GM19043 (cell line): ENCODE results near the gene NFIA.

Experiments
- ATAC-seq: cut with Tn5 transposase; IDR thresholded peaks from one replicate; pipeline ENCODE4 v1.9.1; 2021; ENCODE audit warnings: low read depth; ENCODE audit not compliant: unreplicated experiment

Gene NFIA

DNA sequence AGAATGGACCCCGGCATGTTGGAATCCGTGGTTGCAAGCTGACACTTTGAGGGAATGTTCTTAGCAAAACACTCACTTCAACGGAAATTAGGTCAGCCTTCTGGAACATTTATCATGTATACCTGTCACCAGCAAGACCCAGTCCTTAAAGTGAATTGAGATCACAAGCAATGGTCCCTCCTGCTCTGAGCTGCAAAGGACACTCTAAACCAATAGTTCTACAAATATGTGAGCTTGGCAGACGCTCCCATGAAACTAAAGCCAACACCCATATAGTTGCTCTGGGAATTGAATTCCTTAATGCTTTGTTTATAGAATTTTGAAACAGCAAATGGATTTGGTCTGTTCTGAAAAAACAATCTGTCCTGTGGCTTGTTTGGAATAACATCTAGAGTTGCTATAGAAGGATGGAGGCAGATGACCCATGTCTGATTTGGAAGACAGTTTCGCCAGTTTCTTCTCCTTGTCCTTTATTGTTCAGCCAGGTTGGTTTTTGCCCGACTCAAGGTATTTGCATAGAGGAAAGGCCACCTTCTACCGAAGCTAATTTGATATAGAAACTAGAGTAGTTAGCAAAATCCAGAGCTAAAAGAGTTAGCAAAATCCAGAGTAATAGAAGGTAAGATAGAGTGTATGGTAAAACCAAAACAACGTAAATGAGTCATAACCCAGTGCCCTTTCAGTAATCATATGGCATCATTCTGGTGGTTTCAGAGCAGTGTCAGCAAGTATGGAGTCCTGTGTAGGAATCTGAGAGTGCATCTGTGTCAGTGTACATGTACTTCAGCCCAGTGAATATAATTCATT, 236.2 kb downstream of the NFIA start:
- ATAC-seq, result peak; percentile 98

DNA sequence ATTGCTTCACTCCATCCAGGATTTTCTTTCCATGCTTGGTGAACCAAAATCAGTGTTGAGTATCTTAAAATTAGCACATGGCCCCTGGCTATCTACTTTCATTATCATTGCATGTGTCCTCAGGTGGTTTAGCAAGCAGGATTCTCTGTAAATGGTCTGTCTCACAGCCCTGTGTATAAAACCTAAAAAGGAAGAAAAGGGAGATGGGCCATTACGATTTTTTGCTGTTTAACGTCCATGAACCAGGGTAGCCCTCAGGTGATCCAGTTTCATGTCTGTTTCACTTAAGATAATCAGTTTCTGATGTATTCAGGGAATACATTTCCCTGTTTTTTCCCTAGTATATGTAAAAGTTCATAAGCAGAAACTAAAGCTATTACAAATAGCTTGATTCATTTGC, 238.2 kb downstream of the NFIA start:
- no peak for ATAC-seq

DNA sequence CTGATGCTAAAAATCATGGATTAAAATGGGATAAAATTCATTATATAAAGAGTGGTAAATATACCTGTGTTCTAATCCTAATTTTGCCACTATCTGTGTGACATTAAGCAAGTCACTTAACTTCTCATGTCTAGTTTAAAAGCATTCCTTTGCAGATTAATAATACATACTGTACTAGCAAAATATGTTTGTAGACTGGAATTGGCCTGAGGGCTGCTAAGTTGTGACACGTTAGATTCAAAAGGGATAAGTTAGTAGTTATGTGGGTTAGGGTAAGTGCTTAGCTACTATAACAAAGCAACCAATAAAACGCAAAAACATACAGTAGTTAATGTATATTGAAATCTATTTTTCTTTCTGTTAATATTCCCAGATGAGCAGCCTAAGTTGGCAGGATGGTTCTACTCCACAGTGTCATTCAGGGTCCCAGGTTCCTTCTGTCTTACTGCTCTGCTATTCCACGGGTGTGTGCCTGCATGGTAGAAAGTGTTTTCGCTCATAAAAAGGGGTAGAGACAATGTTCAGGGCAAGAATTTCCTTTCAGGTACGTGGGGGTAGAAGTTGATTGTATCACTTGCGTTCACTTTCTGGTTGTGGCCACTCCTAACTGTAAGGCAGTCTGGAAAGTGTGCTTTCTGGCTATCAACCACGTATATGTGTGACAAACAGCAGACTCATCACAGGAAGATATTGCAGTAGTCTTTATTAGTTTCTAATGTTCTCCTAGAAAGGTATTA, 239.8 kb downstream of the NFIA start:
- no peak for ATAC-seq

DNA sequence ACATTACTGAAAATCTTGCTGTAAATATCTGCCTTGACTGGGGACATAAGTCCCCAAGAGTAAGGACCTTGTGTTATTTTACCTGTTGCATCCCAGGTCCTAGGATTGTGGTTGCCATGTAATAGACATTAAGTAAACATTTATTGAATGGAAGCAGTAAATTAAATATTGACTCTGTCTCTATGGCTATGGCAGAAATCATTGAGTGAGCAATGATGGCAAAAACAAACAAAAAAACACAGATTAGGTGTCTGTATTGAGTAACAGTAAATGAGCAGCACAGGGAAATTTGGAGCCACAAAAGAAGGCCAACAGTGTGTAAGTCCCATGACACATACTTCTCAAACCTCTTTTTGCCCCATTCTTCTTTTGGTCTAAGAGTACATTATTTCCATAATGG, 240.4 kb downstream of the NFIA start:
- ATAC-seq, result no peak

DNA sequence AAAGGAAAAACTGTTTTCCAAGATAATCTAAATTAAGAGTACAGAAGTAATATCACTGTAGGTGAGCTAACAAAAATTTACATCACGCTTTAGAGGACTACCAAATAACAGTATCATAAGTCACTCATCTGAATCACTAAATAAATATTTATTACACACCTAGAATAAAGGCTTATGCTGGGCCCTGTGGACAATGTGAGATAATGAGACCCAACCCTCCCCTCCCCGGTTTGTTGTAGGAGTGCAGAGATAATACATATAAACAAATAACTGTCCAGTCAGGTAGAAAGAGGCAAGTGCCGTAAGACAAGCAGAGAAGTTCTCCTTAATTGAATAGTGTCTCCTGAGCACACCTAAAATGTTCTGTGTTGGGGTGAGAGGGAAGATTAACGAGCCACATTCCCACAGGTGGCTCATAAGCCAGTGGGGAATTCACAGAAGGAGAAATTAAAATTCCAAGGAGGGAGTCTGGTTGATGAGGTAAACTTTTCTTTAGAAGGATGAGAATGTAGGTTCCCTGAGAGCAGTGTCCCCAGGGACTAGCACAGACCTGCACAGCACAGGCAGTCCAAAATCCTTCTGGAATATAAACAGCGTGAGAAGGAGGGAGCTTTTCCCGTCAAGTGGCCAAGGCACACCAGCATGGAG, 241.4 kb downstream of the NFIA start:
- ATAC-seq, result no peak

DNA sequence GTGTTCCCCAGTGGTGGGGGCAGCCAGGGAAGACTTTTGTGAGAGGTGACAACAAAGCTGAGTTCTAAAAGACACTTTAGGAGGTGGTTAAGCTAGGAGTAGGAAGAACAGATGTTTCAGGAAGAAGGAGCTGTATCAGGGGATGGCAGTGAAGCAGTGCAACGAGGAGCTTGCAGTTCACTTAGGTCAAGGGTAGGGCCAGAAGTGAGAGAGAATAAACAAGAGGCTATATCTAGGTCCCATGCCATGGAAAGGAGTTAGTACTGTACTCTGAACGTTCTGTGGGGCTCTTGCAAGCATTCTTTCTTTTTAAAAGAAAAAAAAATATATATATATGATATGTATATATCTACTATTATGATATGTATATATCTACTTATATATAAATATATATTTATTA, 244.4 kb downstream of the NFIA start:
- no peak for ATAC-seq

DNA sequence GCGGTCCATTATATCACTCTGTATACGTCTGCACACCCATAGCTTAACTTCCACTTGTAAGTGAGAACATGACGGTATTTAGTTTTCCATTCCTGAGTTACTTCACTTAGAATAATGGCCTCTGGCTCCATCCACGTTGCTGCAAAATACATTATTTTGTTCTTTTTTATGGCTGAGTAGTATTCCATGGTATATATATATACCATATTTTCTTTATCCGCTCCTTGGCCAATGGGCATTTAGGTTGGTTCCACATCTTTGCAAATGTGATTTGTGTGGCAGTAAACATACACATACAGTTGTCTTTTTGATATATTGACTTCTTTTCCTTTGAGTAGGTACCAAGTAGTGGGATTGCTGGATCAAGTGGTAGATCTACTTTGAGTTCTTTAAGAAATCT, 245.1 kb downstream of the NFIA start:
- ATAC-seq, result no peak

DNA sequence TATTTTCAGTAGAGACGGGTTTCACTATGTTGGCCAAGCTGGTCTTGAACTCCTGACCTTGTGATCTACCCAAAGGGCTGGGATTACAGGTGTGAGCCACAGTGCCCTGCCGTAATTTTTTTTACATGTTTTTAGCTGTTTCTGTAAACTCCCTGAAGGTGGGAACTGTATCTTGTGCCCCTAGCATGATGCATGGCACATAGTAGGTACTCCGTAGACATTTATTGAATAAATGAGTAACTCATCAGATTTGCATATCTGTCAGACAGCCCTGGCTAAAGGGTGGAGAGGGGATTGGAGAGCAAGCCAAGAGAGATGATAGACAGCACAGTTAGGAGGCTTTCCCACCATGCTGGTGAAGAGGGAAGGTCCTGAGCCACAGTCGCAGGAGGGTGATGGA, 247.2 kb downstream of the NFIA start:
- ATAC-seq, result no peak

DNA sequence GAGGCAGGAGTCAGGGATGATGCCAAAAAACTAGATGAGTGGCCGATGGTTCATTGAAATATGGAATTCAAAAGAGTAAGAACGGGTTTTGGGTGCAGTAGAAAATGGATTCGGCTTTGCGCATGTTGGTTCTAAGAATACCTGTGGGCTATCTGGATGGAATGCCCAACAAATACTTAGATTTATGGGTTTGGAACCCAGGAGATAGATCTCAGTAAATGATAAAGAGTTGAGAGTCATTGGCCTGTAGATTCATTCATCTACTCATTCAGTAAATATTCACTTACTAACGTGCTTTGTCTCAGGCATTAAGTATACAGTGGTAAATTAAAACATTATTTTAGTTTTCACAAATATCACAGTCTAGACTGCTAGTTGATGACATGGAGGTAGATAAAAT, 247.7 kb downstream of the NFIA start:
- no peak for ATAC-seq

DNA sequence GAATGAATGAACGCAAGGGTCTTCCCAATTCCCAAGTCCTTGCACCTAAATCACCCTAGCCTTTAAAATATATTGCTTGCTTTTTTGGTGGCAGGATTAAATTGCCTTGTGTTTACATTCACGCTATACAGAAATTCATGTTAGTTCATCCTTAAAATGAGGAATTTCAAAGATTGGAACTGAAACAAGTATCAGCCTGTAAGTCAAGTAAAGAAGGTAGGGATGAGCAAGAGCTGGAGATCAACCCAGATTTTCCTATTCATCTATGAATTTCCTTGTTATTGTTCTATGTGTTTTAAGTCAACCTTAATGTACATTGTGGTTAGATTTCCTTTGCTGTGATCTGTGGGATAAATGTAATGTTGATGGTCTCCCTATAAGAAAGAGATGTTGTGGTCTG, 248.2 kb downstream of the NFIA start:
- no peak for ATAC-seq

DNA sequence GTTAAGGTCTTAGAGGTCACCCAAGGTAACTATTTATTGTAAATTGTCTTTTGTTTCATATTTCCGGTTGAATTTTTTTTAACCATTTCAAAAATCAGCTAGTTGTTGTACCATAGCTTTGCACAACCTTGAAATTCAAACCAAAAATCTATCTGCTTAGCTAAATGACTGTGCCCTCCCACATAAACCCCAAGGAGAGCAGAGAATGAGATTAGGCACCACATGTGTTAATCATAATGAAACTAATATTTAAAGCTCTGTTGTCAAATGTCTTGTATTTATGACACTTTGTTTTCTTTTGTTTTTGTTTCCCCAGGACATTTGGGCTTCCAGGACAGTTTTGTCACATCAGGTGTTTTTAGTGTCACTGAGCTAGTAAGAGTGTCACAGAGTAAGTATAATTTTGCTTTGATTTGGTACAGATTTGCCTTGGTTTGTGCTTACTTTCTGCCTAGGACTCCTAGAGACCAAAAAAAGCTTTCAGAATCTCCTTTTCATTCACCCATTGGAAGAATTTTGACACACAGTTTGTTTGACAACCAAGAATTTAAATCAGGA, 249.9 kb downstream of the NFIA start:
- peak; percentile 95 for ATAC-seq

DNA sequence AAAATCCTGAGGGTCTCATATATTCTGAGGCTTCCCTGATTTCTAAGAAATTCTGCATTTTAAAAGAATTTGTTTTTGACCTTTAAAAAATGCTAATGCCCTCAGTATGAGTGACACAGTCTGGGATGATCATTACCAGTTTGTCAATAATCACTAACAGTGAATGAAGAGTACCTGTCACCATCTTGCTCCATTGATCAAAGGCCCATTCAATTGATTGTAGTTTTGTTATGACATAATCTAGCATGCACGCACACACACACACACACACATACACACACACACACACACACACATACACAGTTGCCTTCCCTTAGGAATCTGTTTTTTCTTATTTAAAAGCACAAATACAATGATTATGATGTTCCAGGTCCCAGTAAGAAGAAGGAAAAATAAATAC, 250.4 kb downstream of the NFIA start:
- no peak for ATAC-seq

DNA sequence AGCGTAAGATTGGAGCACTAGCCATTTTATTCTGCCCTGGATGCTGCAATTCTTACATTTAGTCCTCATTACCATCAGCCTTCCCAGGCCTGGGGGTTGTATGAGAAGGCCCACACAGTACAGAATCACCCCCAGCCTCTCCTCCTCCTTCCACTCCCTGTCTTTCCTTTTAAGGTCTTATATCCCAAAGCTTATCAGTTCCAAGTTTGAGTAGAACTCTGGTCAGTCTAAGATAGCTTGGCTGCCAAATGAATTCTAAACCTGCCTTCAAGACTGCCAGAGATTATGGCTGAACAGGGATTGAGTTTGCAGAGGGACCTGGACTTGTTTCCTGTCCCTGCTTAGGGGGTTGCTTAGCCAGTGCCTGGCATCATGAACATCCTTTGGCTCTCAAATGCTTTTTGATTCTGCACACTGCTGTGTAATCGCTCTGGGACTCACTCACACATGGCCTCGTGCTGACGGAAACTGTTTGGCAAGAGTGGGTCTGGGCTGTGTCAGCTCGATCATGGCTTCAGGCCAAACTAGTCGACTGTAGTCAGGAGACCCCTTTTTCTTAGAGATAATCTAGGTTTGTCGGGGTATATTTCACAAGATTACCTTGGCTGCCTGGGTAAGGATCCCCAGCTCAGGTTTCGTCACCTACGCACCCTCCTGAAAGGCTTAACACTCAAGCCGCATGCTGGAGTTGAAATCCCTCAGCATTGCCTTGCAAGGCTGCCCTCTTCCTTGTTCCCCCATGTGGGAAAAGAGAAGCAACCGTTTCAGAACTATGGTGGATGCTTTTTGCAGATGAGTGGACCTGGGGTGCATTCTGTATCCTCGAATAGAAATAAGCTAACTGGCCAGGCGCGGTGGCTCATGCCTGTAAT, 252.6 kb downstream of the NFIA start:
- no peak for ATAC-seq

DNA sequence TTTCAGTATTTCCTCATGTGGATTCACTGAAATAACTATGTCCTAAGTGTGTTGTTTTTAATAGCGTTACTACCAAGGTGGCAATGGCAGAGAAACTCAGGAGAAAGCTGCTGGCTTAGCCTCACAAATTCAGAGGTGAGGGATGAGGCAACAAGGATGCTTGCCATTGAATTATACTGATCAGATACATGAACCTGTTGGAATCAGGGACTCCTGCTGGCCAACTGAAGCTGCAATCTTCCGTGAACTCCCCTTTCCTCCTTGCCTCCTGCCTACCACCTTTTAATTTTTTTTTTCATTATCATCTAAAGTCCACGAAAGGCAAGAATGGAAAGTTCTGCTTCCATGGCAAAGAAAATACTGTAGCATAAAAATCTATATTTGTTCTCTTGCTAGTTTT, 254.7 kb downstream of the NFIA start:
- ATAC-seq, result no peak

DNA sequence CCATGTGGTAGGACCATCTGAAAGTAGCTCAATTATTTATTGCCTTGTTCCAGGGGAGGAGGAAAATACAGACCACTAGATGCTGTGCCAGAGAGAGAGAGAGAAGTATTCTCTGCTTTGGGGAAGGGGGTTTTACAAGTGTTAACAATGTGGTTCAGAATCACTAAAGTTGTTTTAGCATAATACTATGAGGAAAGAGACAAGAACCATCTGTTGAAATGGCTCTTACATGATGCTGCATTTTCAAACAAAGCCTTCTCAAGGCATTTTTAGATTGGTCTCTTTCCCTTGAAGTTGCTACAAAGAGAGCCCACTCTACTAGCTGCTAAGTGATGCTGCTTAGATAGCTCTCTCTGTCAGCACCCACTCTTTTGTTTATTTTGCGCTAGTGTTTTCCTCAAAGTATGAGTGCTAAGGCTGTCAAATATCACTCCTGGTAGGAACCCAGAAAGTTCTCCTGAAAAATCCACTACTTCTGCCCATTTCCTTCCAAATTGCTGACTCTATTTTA, 255.1 kb downstream of the NFIA start:
- ATAC-seq, result no peak

DNA sequence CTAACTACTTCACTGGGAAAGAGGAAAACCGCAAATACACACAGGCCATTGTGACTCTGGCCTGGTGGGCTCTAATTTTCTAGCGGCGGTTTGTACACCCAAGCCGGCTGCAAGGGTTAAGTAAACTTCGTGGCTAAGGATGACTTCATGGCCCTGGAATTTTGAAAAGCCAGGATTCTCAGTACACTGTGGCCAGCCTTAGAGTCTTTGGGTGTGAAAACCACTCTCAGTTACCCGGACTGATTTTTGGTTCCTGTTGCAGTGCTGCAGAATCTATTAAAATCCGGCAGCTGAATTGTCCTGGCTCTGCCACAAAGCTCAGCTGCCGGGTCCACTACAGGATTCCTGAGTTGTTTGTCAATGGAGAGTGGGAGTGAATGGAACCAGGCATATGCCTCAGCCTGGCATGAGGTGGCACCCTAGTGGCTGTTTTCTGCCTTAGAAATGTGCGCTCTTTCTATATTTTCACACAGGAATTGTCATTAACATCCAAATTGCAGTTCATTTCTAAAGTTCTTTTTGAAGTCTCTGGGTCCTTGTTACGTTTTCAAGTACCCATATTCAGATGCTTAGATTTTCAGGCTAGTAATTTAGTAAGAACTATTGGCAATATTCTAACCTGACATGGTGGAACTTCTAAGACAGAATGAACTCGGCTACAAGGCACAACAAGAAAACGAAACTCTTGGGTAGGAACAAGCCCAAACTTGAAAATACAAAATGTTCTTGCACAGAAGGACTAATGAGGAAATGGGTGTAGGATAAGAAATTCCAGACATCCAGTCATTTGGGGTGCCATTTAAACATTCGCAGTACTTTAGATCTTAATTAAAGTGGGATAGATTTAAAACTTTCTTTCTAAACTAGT, 255.9 kb downstream of the NFIA start:
- ATAC-seq, result no peak

DNA sequence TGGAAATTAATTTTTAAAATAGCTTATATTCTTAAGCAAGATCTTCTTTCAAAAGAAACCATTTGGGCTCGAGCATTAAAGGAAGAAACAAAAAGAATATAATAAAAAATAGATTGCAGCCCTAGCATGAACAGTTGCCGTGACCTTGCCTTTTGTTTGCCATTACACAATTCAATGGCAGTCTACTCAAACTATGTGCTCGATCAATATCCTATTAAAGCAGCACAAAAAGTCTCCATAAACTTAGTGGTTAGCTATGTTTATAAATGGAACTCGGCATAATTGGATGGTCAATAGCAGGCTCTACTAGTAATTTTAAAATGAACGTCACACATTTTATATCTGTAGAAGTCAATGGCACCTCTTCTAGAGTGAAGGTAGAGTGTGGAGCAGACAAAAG, 256.5 kb downstream of the NFIA start:
- no peak for ATAC-seq

DNA sequence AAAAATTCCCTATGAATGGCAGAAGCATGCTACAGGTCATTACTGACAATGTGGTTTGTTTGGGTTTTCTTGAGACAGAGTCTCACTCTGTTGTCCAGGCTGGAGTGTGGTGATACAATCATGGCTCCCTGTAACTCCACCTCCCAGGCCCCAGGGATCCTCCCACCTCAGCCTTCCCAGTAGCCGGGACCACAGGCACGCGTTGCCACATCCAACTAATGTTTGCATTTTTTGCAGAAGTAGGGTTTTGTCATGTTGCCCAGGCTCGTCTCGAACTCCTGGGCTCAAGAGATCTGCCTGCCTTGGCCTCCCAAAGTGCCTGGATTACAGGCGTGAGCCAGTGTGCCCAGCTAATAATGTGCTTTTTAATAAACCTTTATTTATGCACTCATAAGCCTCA, 259.1 kb downstream of the NFIA start:
- no peak for ATAC-seq

DNA sequence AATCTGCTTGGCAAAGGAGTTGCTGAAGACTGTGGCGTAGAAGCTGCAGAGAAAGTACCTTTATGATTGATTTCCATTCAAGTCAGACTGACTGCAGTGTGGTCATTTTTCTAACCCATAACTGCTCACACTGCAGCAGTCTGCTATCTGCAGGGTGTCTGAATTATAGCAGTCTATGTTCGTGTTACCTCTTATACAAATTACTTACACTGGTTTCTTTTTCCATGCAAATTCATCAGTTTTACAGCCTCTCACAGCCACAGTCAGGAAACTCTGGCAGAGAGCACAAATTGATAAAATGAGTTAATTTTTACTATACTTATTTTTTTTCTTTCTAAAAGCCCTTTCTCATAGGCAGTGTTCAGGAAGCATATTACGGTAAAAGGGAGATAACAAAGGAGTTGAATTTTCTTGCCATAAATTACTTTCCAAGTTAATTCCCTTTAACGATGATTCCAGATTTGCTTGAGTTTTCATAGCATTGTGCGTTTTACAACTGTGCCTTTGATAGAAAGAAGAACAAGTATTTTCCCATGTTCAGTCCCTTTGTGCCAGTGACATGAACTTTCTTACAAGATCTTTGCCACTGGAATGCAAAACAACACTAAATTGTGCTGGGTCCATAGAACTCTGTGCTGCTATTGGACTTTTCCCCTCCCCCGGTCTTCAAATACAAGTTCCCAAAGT, 261.5 kb downstream of the NFIA start:
- ATAC-seq, result no peak
